OCI-LY1 (cell line): ENCODE data around the gene HEXIM2.

Source experiments
- H2AFZ ChIP-seq: fragments of 200-600 bp; sonication (generic), shearing (Covaris generic); 2 replicates; pipeline ENCODE4 v1.6.0; 2014; ENCODE audit warnings: antibody characterized with exemption, mild to moderate bottlenecking, low read length
- H3F3A ChIP-seq: fragments of 200-600 bp; sonication (generic), shearing (Covaris generic); 2 replicates; pipeline ENCODE4 v1.6.0; 2014; ENCODE audit warnings: mild to moderate bottlenecking, antibody characterized with exemption, low read length, moderate library complexity; ENCODE audit not compliant: insufficient read depth
- H3K27ac ChIP-seq: fragments of 200-600 bp; sonication (generic); 2 replicates; pipeline ENCODE4 v1.5.1; 2014; ENCODE audit warnings: low read length, mixed run types, mild to moderate bottlenecking, low read depth; ENCODE audit not compliant: poor library complexity, severe bottlenecking
- H3K27me3 ChIP-seq: fragments of 200-600 bp; sonication (generic); 2 replicates; pipeline ENCODE4 v1.6.0; 2014; ENCODE audit warnings: antibody characterized with exemption, mild to moderate bottlenecking, low read length, moderate library complexity; ENCODE audit not compliant: insufficient read depth
- H3K36me3 ChIP-seq: fragments of 200-600 bp; sonication (generic); 2 replicates; pipeline ENCODE4 v1.6.1; 2014; ENCODE audit warnings: mild to moderate bottlenecking, antibody characterized with exemption, low read length, moderate library complexity, mixed read lengths; ENCODE audit not compliant: insufficient read depth
- H3K4me1 ChIP-seq: fragments of 200-600 bp; sonication (generic); 2 replicates; pipeline ENCODE4 v1.5.1; 2014; ENCODE audit warnings: mild to moderate bottlenecking, low read length, moderate library complexity; ENCODE audit not compliant: insufficient read depth, severe bottlenecking
- H3K4me2 ChIP-seq: fragments of 200-600 bp; sonication (generic), shearing (Covaris generic); 2 replicates; pipeline ENCODE4 v1.6.1; 2014; ENCODE audit warnings: low read length
- H3K4me3 ChIP-seq: fragments of 200-600 bp; sonication (generic); 2 replicates; pipeline ENCODE4 v1.5.1; 2014; ENCODE audit warnings: low read length, low read depth, mild to moderate bottlenecking, mixed read lengths; ENCODE audit not compliant: poor library complexity, severe bottlenecking
- H3K79me2 ChIP-seq: fragments of 200-600 bp; shearing (Covaris generic); 2 replicates; pipeline ENCODE4 v1.6.1; 2016; ENCODE audit warnings: mixed run types, low read length, mixed read lengths; ENCODE audit not compliant: insufficient read depth
- H3K9ac ChIP-seq: fragments of 200-600 bp; sonication (generic), shearing (Covaris generic); 2 replicates; pipeline ENCODE4 v1.6.1; 2014; ENCODE audit warnings: mild to moderate bottlenecking, low read length, mixed read lengths
- H3K9me2 ChIP-seq: fragments of 200-600 bp; sonication (generic), shearing (Covaris generic); 2 replicates; pipeline ENCODE4 v1.6.1; 2014; ENCODE audit warnings: low read depth, mild to moderate bottlenecking, low read length, mixed read lengths
- H3K9me3 ChIP-seq: fragments of 200-600 bp; shearing (Covaris generic); 2 replicates; pipeline ENCODE4 v1.6.1; 2014; ENCODE audit warnings: low read length, mixed read lengths
- H4K20me1 ChIP-seq: fragments of 200-600 bp; sonication (generic), shearing (Covaris generic); 2 replicates; pipeline ENCODE4 v1.6.0; 2016; ENCODE audit warnings: mild to moderate bottlenecking, low read length; ENCODE audit not compliant: insufficient read depth
- EZH2 ChIP-seq: fragments of 200-600 bp; sonication (generic), shearing (Covaris generic); IDR thresholded peaks from 2 replicates; pipeline ENCODE4 v1.8.0; 2017; ENCODE audit warnings: borderline replicate concordance, mixed run types, mild to moderate bottlenecking, antibody characterized with exemption, low read length, moderate library complexity, mixed read lengths
- TF ChIP-seq, protein P1 (sequence below): fragments of 200-600 bp; sonication (generic), shearing (Covaris generic); IDR thresholded peaks from 2 replicates; pipeline ENCODE4 v1.5.1; 2017; ENCODE audit warnings: mild to moderate bottlenecking, antibody characterized with exemption, low read length, moderate library complexity, mixed read lengths

HEXIM2 gene

GRCh38 chr17:45125509-45125908 is 36.2 kb upstream of the HEXIM2 start:
- no peaks in the 10 kb centered on the region for H3K4me1 ChIP-seq

DNA sequence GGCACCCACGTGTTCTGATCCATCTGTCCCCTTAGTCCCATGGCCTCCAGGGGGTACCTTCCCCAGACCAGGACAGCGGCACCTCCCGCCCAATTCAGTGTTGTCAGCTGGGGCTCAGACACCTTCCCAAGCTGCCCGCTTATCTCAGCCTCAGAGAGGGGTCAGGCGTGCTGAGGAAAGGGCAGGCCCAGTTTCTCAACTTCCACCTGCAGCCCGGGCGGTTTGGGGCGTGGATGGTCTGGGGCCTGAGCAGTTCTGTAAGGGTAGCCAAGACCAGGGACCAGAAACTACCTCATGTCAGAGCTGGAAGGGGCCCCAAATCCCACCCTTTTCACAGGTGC is 34.5 kb upstream of the HEXIM2 start:
- no peak for TF ChIP-seq EZH2
- TF ChIP-seq, protein P1, sequence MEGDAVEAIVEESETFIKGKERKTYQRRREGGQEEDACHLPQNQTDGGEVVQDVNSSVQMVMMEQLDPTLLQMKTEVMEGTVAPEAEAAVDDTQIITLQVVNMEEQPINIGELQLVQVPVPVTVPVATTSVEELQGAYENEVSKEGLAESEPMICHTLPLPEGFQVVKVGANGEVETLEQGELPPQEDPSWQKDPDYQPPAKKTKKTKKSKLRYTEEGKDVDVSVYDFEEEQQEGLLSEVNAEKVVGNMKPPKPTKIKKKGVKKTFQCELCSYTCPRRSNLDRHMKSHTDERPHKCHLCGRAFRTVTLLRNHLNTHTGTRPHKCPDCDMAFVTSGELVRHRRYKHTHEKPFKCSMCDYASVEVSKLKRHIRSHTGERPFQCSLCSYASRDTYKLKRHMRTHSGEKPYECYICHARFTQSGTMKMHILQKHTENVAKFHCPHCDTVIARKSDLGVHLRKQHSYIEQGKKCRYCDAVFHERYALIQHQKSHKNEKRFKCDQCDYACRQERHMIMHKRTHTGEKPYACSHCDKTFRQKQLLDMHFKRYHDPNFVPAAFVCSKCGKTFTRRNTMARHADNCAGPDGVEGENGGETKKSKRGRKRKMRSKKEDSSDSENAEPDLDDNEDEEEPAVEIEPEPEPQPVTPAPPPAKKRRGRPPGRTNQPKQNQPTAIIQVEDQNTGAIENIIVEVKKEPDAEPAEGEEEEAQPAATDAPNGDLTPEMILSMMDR, result no peak
- Histone ChIP-seq H3K27ac (no peak overlapping the region), H3K36me3 (no peaks in the 10 kb centered on the region), H3K4me3 (no peak overlapping the region), H3K9ac (no peak overlapping the region), H3K4me2 (no peak overlapping the region), H3K79me2 (no peaks in the 10 kb centered on the region), H3K9me3 (no peaks in the 10 kb centered on the region), H4K20me1 (no peaks in the 10 kb centered on the region), H3K4me1 (peaks cover 3% of the 10 kb centered on the region), H3F3A (no peaks in the 10 kb centered on the region), H3K9me2 (no peaks in the 10 kb centered on the region), H2AFZ (no peak overlapping the region), H3K27me3 (no peaks in the 10 kb centered on the region)

More at GRCh38 chr17:45125509-45125908, 36.2 kb upstream of the HEXIM2 start:
- Histone ChIP-seq H3K9me3 (no peaks in the 10 kb centered on the region), H3F3A (no peaks in the 10 kb centered on the region), H3K4me2 (no peak overlapping the region), H2AFZ (no peak overlapping the region), H3K9ac (no peak overlapping the region), H3K27me3 (no peaks in the 10 kb centered on the region), H3K36me3 (no peaks in the 10 kb centered on the region), H3K9me2 (no peaks in the 10 kb centered on the region), H3K27ac (no peak overlapping the region), H3K79me2 (no peaks in the 10 kb centered on the region), H4K20me1 (no peaks in the 10 kb centered on the region), H3K4me3 (no peak overlapping the region)
- no peak for TF ChIP-seq EZH2
- TF ChIP-seq, protein P1, result no peak

DNA sequence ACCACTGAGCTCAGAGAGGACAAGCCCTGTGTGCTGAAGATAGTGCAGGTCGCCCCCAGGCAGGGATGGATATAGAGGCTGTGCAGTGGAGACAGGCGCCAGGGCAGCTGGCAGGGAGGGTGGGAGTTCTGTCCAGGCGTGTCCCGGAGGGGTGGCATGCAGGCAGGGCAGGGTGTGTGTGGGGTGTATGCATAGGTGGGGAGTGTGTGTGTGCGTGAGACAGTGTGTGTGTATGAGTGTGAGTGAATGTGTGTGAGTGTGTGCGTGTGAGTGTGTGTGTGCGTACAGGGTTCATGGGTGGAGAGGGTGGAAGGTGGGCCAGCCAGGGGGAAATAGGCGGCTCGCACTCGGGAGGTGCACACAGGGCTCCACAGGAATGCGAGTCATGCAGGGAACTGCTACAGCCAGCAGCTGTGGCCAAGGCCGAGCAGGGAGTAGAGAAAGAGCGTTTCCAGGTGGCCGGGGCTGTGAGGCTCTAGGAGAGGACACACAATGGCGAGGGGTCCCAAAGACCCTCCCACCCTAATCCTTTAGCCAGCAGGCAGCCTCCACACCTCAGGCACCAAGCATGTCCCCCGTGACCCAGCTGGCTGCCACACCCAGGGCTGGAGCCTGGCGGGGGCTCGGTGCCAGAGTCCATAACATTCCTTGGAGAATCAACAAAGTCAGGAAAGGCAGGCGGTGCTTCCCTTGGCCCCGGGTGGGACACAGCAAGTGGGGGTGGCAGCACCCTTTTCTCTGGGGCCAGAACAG is 34.0 kb upstream of the HEXIM2 start:
- no peaks in the 10 kb centered on the region for H3K27me3 ChIP-seq
- no peaks in the 10 kb centered on the region for H3K9me3 ChIP-seq
- H3K27ac ChIP-seq, result no peak overlapping the region
- H3K9me2 ChIP-seq, result no peaks in the 10 kb centered on the region
- H3K4me1 ChIP-seq, result peaks cover 4% of the 10 kb centered on the region
- H4K20me1 ChIP-seq, result no peaks in the 10 kb centered on the region
- H3K36me3 ChIP-seq, result no peaks in the 10 kb centered on the region
- no peak overlapping the region for H3K4me2 ChIP-seq
- H3K9ac ChIP-seq, result no peak overlapping the region
- no peak overlapping the region for H3K4me3 ChIP-seq
- H3F3A ChIP-seq, result no peaks in the 10 kb centered on the region
- H2AFZ ChIP-seq, result no peak overlapping the region
- no peak for TF ChIP-seq EZH2
- TF ChIP-seq, protein P1, result no peak
- H3K79me2 ChIP-seq, result no peaks in the 10 kb centered on the region
